Prostate gland (tissue), 2 donors: ENCODE results near the gene BAIAP2L1.

Source experiments
- CTCF ChIP-seq, 4 experiments: fragments of 200-600 bp in 2 of 4; fragments of 450-650 bp in 2 of 4; sonication (generic) in 2 of 4; IDR thresholded peaks; 1 replicate in 3 of 4; 2 replicates in 1 of 4; pipeline ENCODE4 v1.5.1; 2016 to 2019; ENCODE audit warnings: antibody characterized with exemption in 4 of 4, mild to moderate bottlenecking in 2 of 4, moderate library complexity in 2 of 4
- POLR2A ChIP-seq: fragments of 450-650 bp; IDR thresholded peaks from one replicate; pipeline ENCODE4 v1.6.1; 2016; ENCODE audit warnings: antibody characterized with exemption, mild to moderate bottlenecking
- POLR2AphosphoS5 ChIP-seq: sonication (generic); formaldehyde crosslinking; IDR thresholded peaks from one replicate; pipeline ENCODE4 v1.6.1; 2017; ENCODE audit warnings: antibody characterized with exemption

- no peak for TF ChIP-seq CTCF (IDR thresholded peaks at IDR 0.05)
- TF ChIP-seq POLR2A: no peak
- TF ChIP-seq POLR2AphosphoS5: no peak
These were observed 120.6 kb downstream of the BAIAP2L1 start for GRCh38 chr7:98280296-98280695.
